ENCODE results near the gene TNIP1.

The TNIP1 gene

GRCh38 chr5:151056379-151057325, 24.2 kb downstream of the TNIP1 start:
- DNase-seq: no peak
- no peak overlapping the region for H3K4me3 ChIP-seq (ENCODE audit: low read depth, low read length)
- H3K4me1 ChIP-seq: peaks cover 5% of the 10 kb centered on the region
- no peaks in the 10 kb centered on the region for H3K27me3 ChIP-seq
- no peak for TF ChIP-seq CTCF (IDR thresholded peaks at IDR 0.05; ENCODE audit: low read depth, low read length)
- no peaks in the 10 kb centered on the region for H3K9me3 ChIP-seq
- peaks cover 19% of the 10 kb centered on the region for H3K36me3 ChIP-seq

GRCh38 chr5:151055336-151055735, 25.5 kb downstream of the TNIP1 start:
- no peaks in the 10 kb centered on the region for H3K27me3 ChIP-seq
- no peaks in the 10 kb centered on the region for H3K9me3 ChIP-seq
- no peak for TF ChIP-seq CTCF (IDR thresholded peaks at IDR 0.05; ENCODE audit: low read depth, low read length)
- no peak overlapping the region for H3K4me3 ChIP-seq (ENCODE audit: low read depth, low read length)
- peaks cover 5% of the 10 kb centered on the region for H3K4me1 ChIP-seq
- H3K36me3 ChIP-seq: peaks cover 25% of the 10 kb centered on the region
- DNase-seq: no peak

DNA sequence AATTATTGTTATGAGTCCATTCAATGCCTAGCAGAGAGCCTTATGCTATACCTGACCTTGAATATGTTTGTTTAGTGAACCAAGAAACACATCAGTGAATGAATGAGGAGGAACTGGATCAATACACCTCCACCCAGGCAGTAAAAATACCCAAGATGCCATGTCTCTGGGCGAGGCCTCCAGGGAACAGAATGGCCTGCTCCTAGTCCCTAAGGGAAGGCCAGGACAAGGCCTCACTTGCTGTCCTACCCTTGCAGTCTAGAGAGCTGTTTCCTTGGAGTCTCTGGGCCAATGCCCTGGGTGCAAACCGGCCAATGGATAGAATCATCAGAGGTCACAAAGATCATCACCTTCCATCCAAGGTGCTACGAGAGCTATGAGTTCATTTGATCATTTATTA, 26.1 kb downstream of the TNIP1 start:
- no peaks in the 10 kb centered on the region for H3K9me3 ChIP-seq

GRCh38 chr5:151053796-151054462, 26.9 kb downstream of the TNIP1 start:
- H3K9me3 ChIP-seq: no peaks in the 10 kb centered on the region
- no peaks in the 10 kb centered on the region for H3K27me3 ChIP-seq
- TF ChIP-seq CTCF (IDR thresholded peaks at IDR 0.05; ENCODE audit: low read depth, low read length): no peak
- no peak overlapping the region for H3K4me3 ChIP-seq (ENCODE audit: low read depth, low read length)
- no peak for DNase-seq
- H3K4me1 ChIP-seq: no peaks in the 10 kb centered on the region
- H3K36me3 ChIP-seq: peaks cover 23% of the 10 kb centered on the region

More for the DNA sequence above, 26.1 kb downstream of the TNIP1 start:
- Histone ChIP-seq H3K4me1 (no peaks in the 10 kb centered on the region), H3K36me3 (peaks cover 21% of the 10 kb centered on the region), H3K4me3 (ENCODE audit: low read depth, low read length) (no peak overlapping the region), H3K27me3 (no peaks in the 10 kb centered on the region)
- no peak for TF ChIP-seq CTCF (IDR thresholded peaks at IDR 0.05; ENCODE audit: low read depth, low read length)
- no peak for DNase-seq

- no peaks in the 10 kb centered on the region for H3K9me3 ChIP-seq
- TF ChIP-seq CTCF (IDR thresholded peaks at IDR 0.05; ENCODE audit: low read depth, low read length): no peak
- peaks cover 22% of the 10 kb centered on the region for H3K36me3 ChIP-seq
- H3K4me1 ChIP-seq: no peaks in the 10 kb centered on the region
- no peak for DNase-seq
- no peaks in the 10 kb centered on the region for H3K27me3 ChIP-seq
- H3K4me3 ChIP-seq (ENCODE audit: low read depth, low read length): no peak overlapping the region
Measured at GRCh38 chr5:151052836-151053235, 28.0 kb downstream of the TNIP1 start.
